ENCODE measurements around the gene AP1G2.

- TF ChIP-seq CTCF (IDR thresholded peaks at IDR 0.05; ENCODE audit: low read depth, low read length) (no peak), EZH2phosphoT487 (IDR thresholded peaks at IDR 0.05; ENCODE audit: low read depth) (no peak)
Measured at GRCh38 chr14:23537351-23538049, 30.1 kb downstream of the AP1G2 start.
